Prostate gland (tissue), 2 donors: ENCODE measurements around the gene ZFHX3.

Source experiments
- CTCF ChIP-seq, 4 experiments: fragments of 200-600 bp in 2 of 4; fragments of 450-650 bp in 2 of 4; sonication (generic) in 2 of 4; IDR thresholded peaks; 1 replicate in 3 of 4; 2 replicates in 1 of 4; pipeline ENCODE4 v1.5.1; 2016 to 2019; ENCODE audit warnings: antibody characterized with exemption in 4 of 4, mild to moderate bottlenecking in 2 of 4, moderate library complexity in 2 of 4
- POLR2A ChIP-seq: fragments of 450-650 bp; IDR thresholded peaks from one replicate; pipeline ENCODE4 v1.6.1; 2016; ENCODE audit warnings: antibody characterized with exemption, mild to moderate bottlenecking
- POLR2AphosphoS5 ChIP-seq: sonication (generic); formaldehyde crosslinking; IDR thresholded peaks from one replicate; pipeline ENCODE4 v1.6.1; 2017; ENCODE audit warnings: antibody characterized with exemption

- TF ChIP-seq CTCF (IDR thresholded peaks at IDR 0.05) (no peak), POLR2A (no peak), POLR2AphosphoS5 (no peak)
Observed at GRCh38 chr16:73012341-73012740, 35.6 kb downstream of the ZFHX3 start.
